ENCODE data around the gene BEST1. TPM values are rescaled to one million over a fixed set of nuclear protein-coding genes. Genes with fewer than 3 reads are reported as not detected.

Gene BEST1
- polyA plus RNA-seq, 2 of the 4 experiments (the other 2 are of a cell fraction), result 1.2 to 1.9 TPM

GRCh38 chr11:61996933-61997332 is 46.8 kb downstream of the BEST1 start:
- H3K27ac ChIP-seq, result peak overlapping the region in 1 of 2 experiments; percentile 46; a peak in 1 of 6 replicates
- H3K4me3 ChIP-seq, result no peak overlapping the region
- peaks cover 19% of the 10 kb centered on the region for H3K9me3 ChIP-seq
- ATAC-seq (no peak), DNase-seq (ENCODE audit: low read depth in 1 of 2, low spot score in 1 of 2) (no peak), FAIRE-seq (no peak)
- no peak overlapping the region for H3K4me2 ChIP-seq
- H3K4me1 ChIP-seq, result peaks cover 14% of the 10 kb centered on the region
- TF ChIP-seq POLR2AphosphoS2 (conservative IDR thresholded peaks at IDR 0.05; ENCODE audit: low read length), result no peak
- no peak for TF ChIP-seq TFCP2L1 (CRISPR knock-in tag; IDR thresholded peaks at IDR 0.05)
- POLR2A ChIA-PET, result interaction anchor here (1.0 kb wide), 1 partner anchor 29 kb away, joined by 3 read pairs; no protein-coding TSS in a partner anchor
- WGBS (ENCODE audit: missing lambda C conversion rate), result 93% methylated on average over 4 of the region's 4 CpGs
- CTCF ChIA-PET, result interaction anchor here (0.9 to 2.0 kb wide), 3 partner anchors 50 to 126 kb away, joined by 3 to 7 read pairs (median 3); no protein-coding TSS in a partner anchor

- POLR2A ChIA-PET, result no interaction called here
- 93% methylated on average over 7 of the region's 7 CpGs for WGBS (ENCODE audit: missing lambda C conversion rate)
- no peak for FAIRE-seq
These were observed 49.2 kb downstream of the BEST1 start for GRCh38 chr11:61999141-61999975.

GRCh38 chr11:62000539-62001446 is 50.6 kb downstream of the BEST1 start:
- peak overlapping the region; percentile 47 for H3K4me2 ChIP-seq
- TF ChIP-seq PHF8 (IDR thresholded peaks at IDR 0.05; ENCODE audit: borderline replicate concordance, low read depth) (no peak), SMC3 (IDR thresholded peaks at IDR 0.05) (no peak), MAZ (IDR thresholded peaks at IDR 0.05; ENCODE audit: borderline replicate concordance, low read depth, low read length) (no peak), CBX2 (IDR thresholded peaks at IDR 0.05; ENCODE audit: borderline replicate concordance, low read depth) (no peak), REST (IDR thresholded peaks at IDR 0.05) (no peak)
- H3K27ac ChIP-seq, result peak overlapping the region; percentile 90 to 91
- H3K4me1 ChIP-seq, result peaks cover 37% of the 10 kb centered on the region
- WGBS (ENCODE audit: missing lambda C conversion rate), result 94% methylated on average over 22 of the region's 23 CpGs
- FAIRE-seq, result no peak
- ChIA-PET POLR2A (interaction anchor here (1.3 kb wide), 1 partner anchor 33 kb away, joined by 5 read pairs; the partner anchor contains the start of gene FTH1), CTCF (interaction anchor here (1.1 kb wide), 1 partner anchor 53 kb away, joined by 4 read pairs; no protein-coding TSS in a partner anchor)
- DNase-seq (ENCODE audit: low read depth in 1 of 2, low spot score in 1 of 2), result no peak
- peaks cover 19% of the 10 kb centered on the region for H3K9me3 ChIP-seq
- H3K4me3 ChIP-seq, result no peak overlapping the region
- ATAC-seq, result no peak

More at GRCh38 chr11:61999141-61999975, 49.2 kb downstream of the BEST1 start:
- CTCF ChIA-PET, result interaction anchor here (0.5 to 1.4 kb wide), 4 partner anchors 15 to 212 kb away, joined by 3 read pairs; no protein-coding TSS in a partner anchor
- Histone ChIP-seq H3K4me1 (peaks cover 23% of the 10 kb centered on the region), H3K4me2 (no peak overlapping the region), H3K4me3 (no peak overlapping the region), H3K27ac (peak overlapping the region; percentile 64 to 90), H3K9me3 (peaks cover 19% of the 10 kb centered on the region)
- DNase-seq (ENCODE audit: low read depth in 1 of 2, low spot score in 1 of 2) (peak in 1 of 2 experiments; percentile 41), ATAC-seq (no peak)
- TF ChIP-seq HDAC2 (IDR thresholded peaks at IDR 0.05), result no peak
- TF ChIP-seq ZSCAN20 (CRISPR knock-in tag; IDR thresholded peaks at IDR 0.05), result no peak
- TF ChIP-seq ZFP36 (IDR thresholded peaks at IDR 0.05; ENCODE audit: borderline replicate concordance, partially characterized antibody), result no peak
- TF ChIP-seq HMGXB4 (CRISPR knock-in tag; IDR thresholded peaks at IDR 0.05; ENCODE audit: borderline replicate concordance), result no peak
- no peak for TF ChIP-seq MAX (IDR thresholded peaks at IDR 0.05)
- TF ChIP-seq TP53 (CRISPR knock-in tag; IDR thresholded peaks at IDR 0.05), result 0 out of 2 replicates have a peak, but pooled peaks have one; percentile 19
- TF ChIP-seq MYC (IDR thresholded peaks at IDR 0.05; ENCODE audit: borderline replicate concordance, low read length), result no peak
- no peak for TF ChIP-seq CHD2 (IDR thresholded peaks at IDR 0.05; ENCODE audit: low read length, partially characterized antibody)
- TF ChIP-seq GATA3 (IDR thresholded peaks at IDR 0.05; ENCODE audit: borderline replicate concordance), result peak; percentile 14; the same call in 1 of the 2 replicates
- TF ChIP-seq SMC3 (IDR thresholded peaks at IDR 0.05), result no peak
- TF ChIP-seq USF2 (IDR thresholded peaks at IDR 0.05), result no peak
- TF ChIP-seq HOXB5 (CRISPR knock-in tag; IDR thresholded peaks at IDR 0.05), result no peak
- no peak for TF ChIP-seq RAD21 (conservative IDR thresholded peaks at IDR 0.05 in 1 of 2, IDR thresholded peaks at IDR 0.05 in 1 of 2)
- no peak for TF ChIP-seq KDM5A (IDR thresholded peaks at IDR 0.05)
- TF ChIP-seq HOXA7 (CRISPR knock-in tag; IDR thresholded peaks at IDR 0.05), result no peak
- TF ChIP-seq ZNF302 (CRISPR knock-in tag; IDR thresholded peaks at IDR 0.05), result no peak
- no peak for TF ChIP-seq RFX5 (IDR thresholded peaks at IDR 0.05)
- no peak; a peak in 1 of 4 replicates for TF ChIP-seq CEBPB (IDR thresholded peaks at IDR 0.05)
- TF ChIP-seq KDM1A (IDR thresholded peaks at IDR 0.05; ENCODE audit: low read depth), result peak; percentile 53; the same call in 1 of the 2 replicates

Data from A549 (cell line).